ENCODE data around the gene VIP.
"Not testable (repeated sequence)": the region's sequence is repeated elsewhere in the genome, so short reads cannot be mapped to it uniquely, and the experiment has no call there.

VIP gene

DNA sequence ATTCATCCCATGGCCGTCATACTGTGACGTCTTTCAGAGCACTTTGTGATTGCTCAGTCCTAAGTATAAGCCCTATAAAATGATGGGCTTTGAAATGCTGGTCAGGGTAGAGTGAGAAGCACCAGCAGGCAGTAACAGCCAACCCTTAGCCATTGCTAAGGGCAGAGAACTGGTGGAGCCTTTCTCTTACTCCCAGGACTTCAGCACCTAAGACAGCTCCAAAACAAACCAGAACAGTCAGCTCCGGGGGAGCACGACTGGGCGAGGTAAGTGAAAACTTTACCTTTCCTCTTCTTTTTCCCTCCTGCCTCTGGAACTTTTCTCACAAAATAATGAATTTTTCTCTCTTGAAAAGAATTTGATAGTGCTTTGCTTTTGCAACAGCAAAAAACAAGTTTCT is at the start of gene VIP:
Gene VIP (plus strand): TSS at position 104 of the 400 bp plus-strand sequence. CDS start 1,381 bp downstream, outside the sequence.
- no peak for DNase-seq

DNA sequence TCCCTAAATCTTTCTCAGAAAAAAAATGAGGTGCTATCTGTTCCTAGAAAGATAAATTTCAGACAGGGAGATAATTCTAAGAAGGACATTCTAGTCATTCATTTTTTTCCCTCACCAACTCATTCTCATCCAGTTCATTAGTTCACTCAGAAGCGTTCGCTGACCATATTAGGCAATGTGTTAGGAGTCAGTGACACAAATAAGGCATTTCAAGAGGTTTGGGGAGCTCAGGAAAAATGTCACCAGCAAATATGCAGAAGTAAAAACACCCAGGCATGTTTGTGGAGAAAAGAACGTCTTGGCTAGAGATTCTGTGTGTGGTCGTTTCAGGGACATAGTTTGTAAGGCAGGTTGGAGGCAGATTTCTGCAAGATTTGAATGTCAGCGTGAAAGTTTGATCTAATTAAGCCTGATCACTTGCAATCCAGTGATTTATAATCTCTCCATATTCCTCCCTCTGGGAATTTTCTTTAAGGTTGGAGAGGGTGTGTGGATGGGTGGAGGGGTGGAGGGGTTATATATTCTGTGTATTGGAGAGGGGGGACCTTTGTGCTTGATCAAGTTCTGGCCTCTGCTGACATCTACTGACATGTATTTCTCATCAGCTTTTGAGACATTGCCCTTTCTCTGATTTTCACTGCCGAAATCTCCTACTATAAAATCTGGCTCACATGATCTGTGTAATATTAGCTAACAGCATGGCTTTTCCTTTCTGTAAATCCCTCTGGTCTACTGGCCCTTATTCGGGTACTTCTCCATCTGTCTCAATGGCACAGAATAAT is 49.3 kb upstream of the VIP start:
- DNase-seq: no peak

- DNase-seq: no peak
Measured at GRCh38 chr6:152701863-152702401, 48.7 kb upstream of the VIP start.

- DNase-seq: not testable (repeated sequence)
Measured at GRCh38 chr6:152703750-152704149, 46.8 kb upstream of the VIP start.

DNA sequence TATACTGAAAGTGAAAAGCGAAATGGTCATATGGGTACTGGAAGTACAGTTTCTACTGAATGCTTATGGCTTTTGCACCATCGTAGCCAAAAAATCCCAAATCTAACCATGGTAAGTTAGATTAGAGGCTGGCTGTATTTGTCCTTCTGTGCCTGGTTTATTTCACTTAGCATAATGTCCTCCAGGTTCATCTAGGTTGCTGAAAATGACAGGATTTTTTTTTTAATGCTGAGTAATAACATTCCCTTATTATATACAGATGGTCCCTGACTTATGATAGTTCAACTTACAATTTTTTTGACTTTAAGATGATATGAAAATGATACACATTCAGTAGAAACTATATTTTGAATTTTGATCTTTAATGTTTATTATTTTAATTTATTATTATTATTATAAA is 45.3 kb upstream of the VIP start:
- DNase-seq: no peak

GRCh38 chr6:152716322-152716721 is 34.3 kb upstream of the VIP start:
- DNase-seq: no peak

DNA sequence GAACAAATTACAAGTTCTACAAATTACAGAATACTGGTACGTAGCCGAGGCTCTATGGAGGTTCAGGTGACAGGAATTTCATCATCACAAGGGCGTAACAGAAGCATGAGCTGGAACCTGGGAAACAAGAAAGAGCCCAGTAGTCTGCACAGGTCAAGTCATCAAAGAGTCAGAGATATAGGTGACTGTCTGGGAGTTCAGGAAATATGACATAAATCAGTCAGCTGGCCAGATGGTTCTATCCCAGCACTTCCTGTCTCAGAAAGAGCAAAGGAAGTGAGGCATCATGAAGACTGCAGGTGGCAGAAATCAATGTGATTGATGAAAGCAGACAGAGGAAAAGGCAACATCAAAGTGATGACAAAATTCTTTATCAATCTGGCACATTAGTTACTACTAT is 29.6 kb upstream of the VIP start:
- DNase-seq: no peak

- no peak for DNase-seq
Measured at GRCh38 chr6:152721956-152722355, 28.6 kb upstream of the VIP start.

DNA sequence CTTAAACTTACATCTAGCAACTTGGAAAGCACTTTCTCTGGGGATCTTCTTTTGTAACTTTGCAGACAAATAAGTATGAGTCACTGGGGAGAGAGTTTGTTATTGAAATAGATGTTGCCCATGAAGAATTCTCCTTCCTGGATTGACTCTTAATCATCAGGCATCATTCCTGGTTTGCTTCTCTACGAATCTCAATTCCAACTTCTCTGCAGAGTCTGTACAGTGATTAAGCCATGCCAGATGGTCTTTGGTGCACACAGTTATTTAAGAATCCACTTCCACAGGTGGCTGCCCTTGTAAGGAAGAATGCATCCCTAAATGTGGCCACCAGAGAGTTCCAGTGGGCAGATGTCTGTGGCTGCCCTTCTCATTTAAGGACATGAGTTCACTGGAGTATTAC is 27.2 kb upstream of the VIP start:
- no peak for DNase-seq

GRCh38 chr6:152726313-152726712 is 24.3 kb upstream of the VIP start:
- no peak for DNase-seq

GRCh38 chr6:152727507-152727906 is 23.1 kb upstream of the VIP start:
- DNase-seq: no peak

DNA sequence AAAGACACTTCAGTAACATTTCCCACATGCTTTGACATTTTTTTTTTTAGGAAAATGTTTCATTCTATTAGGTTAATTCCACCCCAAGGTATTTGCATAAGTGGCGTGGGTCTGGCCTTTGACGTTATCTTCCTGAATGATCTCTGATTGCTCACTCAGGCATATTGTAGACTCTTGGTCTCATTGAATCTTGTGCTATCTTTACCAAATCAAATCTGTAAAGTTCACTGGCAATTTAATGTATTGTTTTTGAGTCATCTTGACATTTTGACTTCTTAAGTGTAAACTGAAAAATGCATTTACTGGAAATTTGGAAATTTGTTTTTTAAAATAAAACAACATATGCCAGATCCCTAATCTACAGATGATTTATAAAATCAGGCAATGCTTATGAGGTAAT is 16.0 kb upstream of the VIP start:
- no peak for DNase-seq

- DNase-seq: no peak
Measured at GRCh38 chr6:152736687-152737273, 13.8 kb upstream of the VIP start.

GRCh38 chr6:152745509-152746171 is 5.0 kb upstream of the VIP start:
- DNase-seq: no peak

DNA sequence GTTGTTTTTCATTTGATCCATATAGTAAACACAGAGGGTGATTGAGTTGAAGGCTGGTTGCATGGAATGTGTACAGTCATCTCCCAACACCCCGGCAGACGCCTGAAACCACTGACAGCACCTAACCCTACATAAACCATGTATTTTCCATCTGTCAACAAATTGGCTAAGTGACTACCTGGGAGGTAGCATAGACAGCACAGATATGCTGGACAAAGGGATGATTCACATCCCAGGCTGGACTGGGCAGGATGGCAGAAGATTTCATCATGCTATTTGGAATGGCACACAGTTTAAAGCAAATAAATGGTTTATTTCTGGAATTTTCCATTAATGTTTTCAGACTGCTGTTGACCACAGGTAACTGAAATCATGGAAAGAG is 4.4 kb upstream of the VIP start:
- no peak for DNase-seq

DNA sequence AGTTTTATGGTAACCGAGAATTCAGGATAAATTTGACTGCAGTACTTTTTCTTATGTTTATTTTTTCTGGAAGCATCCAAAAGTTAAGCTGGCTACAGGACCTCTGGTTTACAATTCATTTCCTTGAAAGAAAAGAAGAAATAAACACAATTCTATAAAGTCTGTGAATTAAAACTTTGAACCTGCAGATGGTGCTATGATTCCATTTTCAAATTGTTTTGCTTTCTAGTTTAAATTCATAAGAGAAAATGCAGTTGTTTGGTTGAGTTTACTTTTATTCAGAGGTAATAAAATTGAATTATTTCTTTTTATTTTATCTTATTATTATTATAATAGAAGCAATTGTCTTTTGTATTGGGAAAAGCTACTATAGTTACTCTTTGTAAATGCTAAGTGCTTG is 1.8 kb upstream of the VIP start:
- DNase-seq: no peak

DNA sequence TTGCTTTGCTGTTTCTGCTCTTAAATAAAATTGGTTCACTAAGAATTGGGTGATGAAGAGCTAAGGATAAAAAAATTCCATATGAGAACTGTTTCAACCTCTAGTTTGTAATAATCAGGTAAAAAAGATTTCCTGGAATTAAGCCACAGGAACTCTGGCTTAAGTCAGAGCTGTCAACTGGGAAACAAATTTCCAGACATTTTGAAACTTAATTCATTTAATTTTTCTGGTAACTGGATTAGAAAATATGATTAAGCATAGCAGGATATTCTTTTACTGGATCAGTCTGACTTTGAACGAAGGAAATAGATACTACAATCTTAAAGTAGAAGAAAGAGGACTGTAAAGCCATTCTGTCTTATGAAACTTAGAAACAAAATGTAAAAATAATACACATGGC is 1.3 kb upstream of the VIP start:
- DNase-seq: no peak

- no peak for DNase-seq
Measured at GRCh38 chr6:152765331-152765730, 14.7 kb downstream of the VIP start.

DNA sequence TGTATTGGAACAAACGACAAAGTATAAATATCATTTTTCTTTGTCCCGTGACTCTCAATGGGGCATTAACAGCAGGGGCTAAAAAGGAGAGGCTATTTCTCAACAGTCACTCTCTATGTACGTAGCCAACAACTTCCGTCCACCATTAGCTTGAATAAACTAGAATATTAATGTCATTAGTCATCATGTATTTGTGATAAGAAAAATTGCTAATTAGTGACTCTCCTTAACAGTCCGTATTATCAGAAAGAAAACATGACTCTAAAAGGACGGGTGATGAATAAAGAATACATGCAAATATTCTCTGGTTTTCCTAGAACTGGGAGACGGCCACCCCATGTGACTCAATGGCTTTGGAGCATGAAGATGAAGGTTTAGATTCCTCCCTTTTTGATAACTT is 18.6 kb downstream of the VIP start:
- DNase-seq: no peak

DNA sequence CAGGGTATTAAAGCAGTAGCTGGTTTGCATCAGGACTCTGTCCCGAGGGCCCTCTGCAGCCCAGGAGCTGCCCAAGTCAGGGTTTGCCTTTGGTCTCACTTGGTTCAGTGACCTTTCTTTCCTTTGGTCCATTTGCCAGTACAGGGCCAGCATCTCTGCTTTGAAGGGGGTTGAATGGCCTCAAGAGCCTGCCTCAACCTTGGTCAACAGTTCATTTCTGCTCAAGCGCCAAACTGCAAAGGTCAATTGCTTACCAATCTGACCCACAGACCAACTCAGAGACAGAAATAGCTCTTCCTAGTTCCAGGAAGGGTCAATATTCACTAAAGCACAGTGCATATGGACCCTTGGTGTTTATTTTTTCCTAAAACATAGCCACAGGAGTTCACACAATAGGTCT is 19.4 kb downstream of the VIP start:
- DNase-seq: no peak

- no peak for DNase-seq
Measured at GRCh38 chr6:152771061-152771687, 20.6 kb downstream of the VIP start.

DNA sequence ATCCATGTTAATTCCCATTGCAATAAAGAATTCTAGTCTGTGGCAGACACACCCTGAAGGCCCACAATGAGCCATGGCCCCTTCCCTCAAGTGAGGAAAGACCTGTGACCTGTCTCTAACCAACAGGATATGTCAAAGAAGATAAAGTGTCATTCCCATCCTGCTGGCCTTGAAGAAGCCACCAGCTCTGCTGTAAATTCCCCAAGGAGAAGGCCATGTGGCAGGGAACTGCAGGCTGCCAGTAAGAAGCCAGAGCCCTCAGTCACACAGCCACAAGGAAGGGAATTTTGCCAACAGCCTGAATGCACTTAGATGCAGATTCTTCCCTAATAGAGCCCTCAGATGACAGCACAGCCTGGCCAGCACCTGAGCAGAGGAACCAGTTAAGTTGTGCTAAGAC is 24.8 kb downstream of the VIP start:
- no peak for DNase-seq

DNA sequence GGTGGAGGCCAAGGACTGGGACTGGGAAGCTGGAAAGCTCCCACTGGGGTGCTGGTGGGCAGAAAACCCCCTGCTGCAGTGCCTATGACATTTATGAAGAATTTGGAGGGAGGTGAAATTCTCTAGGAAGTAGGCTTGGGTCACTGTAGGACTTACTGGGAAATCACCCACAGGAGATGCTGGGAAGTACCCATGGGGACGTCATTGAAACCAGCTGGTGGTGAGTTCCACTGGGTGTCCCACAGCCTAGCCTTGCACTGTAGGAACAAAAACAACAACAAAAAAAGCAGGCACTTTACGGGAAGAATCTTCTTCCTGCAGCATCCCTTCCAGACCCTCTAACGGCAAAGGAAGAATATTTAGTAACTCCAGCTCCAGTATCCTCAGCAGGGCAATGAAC is 26.2 kb downstream of the VIP start:
- DNase-seq: no peak
